Tibial nerve (tissue), 4 donors: ENCODE data around the gene TRABD2B. TPM values are rescaled to one million over a fixed set of nuclear protein-coding genes. Genes with fewer than 3 reads are reported as not detected.

Experiments used
- DNase-seq, 2 donors: peaks; one replicate each; pipeline ENCODE4 v3.0.0-alpha.2; 2019; ENCODE audit warnings: low spot score in 2 of 2
- H3K27ac ChIP-seq, 4 donors: fragments of 200-600 bp; sonication (generic) in 3 of 4; one replicate each; pipeline ENCODE4 v1.5.1; 2017 to 2019; ENCODE audit warnings: mild to moderate bottlenecking in 1 of 4
- H3K27me3 ChIP-seq, 2 donors: fragments of 200-600 bp; sonication (generic) in 1 of 2; one replicate each; pipeline versions ENCODE4 v1.5.1 to v1.6.0; 2017 to 2019
- H3K36me3 ChIP-seq, 3 donors: fragments of 200-600 bp; sonication (generic); one replicate each; pipeline ENCODE4 v1.5.1; 2018 to 2019
- H3K4me1 ChIP-seq, 4 donors: fragments of 200-600 bp; sonication (generic) in 3 of 4; one replicate each; pipeline ENCODE4 v1.5.1; 2017 to 2019
- H3K4me3 ChIP-seq, 4 donors: fragments of 200-600 bp; sonication (generic) in 3 of 4; one replicate each; pipeline ENCODE4 v1.5.1; 2017 to 2019; ENCODE audit warnings: mild to moderate bottlenecking in 1 of 4, moderate library complexity in 1 of 4
- H3K9me3 ChIP-seq, 4 donors: fragments of 200-600 bp; sonication (generic) in 3 of 4; one replicate each; pipeline ENCODE4 v1.5.1; 2017 to 2019
- CTCF ChIP-seq, 5 experiments: fragments of 200-600 bp in 3 of 5; fragments of 450-650 bp in 2 of 5; sonication (generic) in 3 of 5; IDR thresholded peaks; one replicate each; pipeline ENCODE4 v1.5.1; 2016 to 2019; ENCODE audit warnings: antibody characterized with exemption in 5 of 5, mild to moderate bottlenecking in 3 of 5, moderate library complexity in 2 of 5
- EP300 ChIP-seq, 2 donors: sonication (generic); formaldehyde crosslinking; IDR thresholded peaks; one replicate each; pipeline ENCODE4 v1.6.1; 2017; ENCODE audit warnings: antibody characterized with exemption in 2 of 2, mild to moderate bottlenecking in 1 of 2
- POLR2A ChIP-seq, 2 donors: fragments of 450-650 bp; IDR thresholded peaks; one replicate each; pipeline ENCODE4 v1.6.1; 2017; ENCODE audit warnings: antibody characterized with exemption in 2 of 2, mild to moderate bottlenecking in 2 of 2, moderate library complexity in 2 of 2
- WGBS, 2 donors: methylation state at CpG; one replicate each; pipeline ENCODE4 v1.1.5; 2018; 5-methylcytosine and 5-hydroxymethylcytosine counted together
- total RNA-seq, 4 donors: library from RNA; depleted of rRNA; stranded (reverse); fragments of >200 nt; gene quantifications; one replicate each; pipeline ENCODE4 v1.1.0, GENCODE V29; 2016

TRABD2B gene
- total RNA-seq, 4 donors from 2014 or later, result 1.3 to 4.1 (median 2.3) TPM

- TF ChIP-seq POLR2A (IDR thresholded peaks at IDR 0.05) (no peak), EP300 (IDR thresholded peaks at IDR 0.05) (no peak), CTCF (IDR thresholded peaks at IDR 0.05) (no peak)
- peaks cover 0 to 12% (median 0%) of the 10 kb centered on the region in 4 donors for H3K4me1 ChIP-seq
- H3K4me3 ChIP-seq, result no peak overlapping the region
- WGBS, 2 donors, result 87 to 98% methylated on average over 2 of the region's 2 CpGs
- no peak for DNase-seq
- H3K27ac ChIP-seq, result no peak overlapping the region
- H3K36me3 ChIP-seq, result no peaks in the 10 kb centered on the region
- H3K9me3 ChIP-seq, result no peaks in the 10 kb centered on the region
- peaks cover 0 to 2% of the 10 kb centered on the region in 2 donors for H3K27me3 ChIP-seq
These were observed 5.0 kb upstream of the TRABD2B start for GRCh38 chr1:48002142-48002541.

GRCh38 chr1:48001696-48002095 is 4.5 kb upstream of the TRABD2B start:
- WGBS, 2 donors, result 38 to 39% methylated on average over 2 of the region's 2 CpGs
- Histone ChIP-seq H3K4me1 (peaks cover 0 to 12% (median 1%) of the 10 kb centered on the region in 4 donors), H3K36me3 (no peaks in the 10 kb centered on the region), H3K27me3 (peaks cover 0 to 2% of the 10 kb centered on the region in 2 donors), H3K9me3 (no peaks in the 10 kb centered on the region), H3K4me3 (no peak overlapping the region), H3K27ac (no peak overlapping the region)
- DNase-seq, result no peak
- no peak for TF ChIP-seq POLR2A (IDR thresholded peaks at IDR 0.05)
- no peak for TF ChIP-seq EP300 (IDR thresholded peaks at IDR 0.05)
- no peak for TF ChIP-seq CTCF (IDR thresholded peaks at IDR 0.05)

- Histone ChIP-seq H3K9me3 (no peaks in the 10 kb centered on the region), H3K27ac (no peak overlapping the region), H3K27me3 (peaks cover 0 to 2% of the 10 kb centered on the region in 2 donors), H3K4me3 (no peak overlapping the region), H3K36me3 (no peaks in the 10 kb centered on the region), H3K4me1 (peaks cover 0 to 14% (median 2%) of the 10 kb centered on the region in 4 donors)
- 95 to 100% methylated on average over 1 of the region's 1 CpG for WGBS, 2 donors
- DNase-seq, result no peak
- no peak for TF ChIP-seq EP300 (IDR thresholded peaks at IDR 0.05)
- TF ChIP-seq POLR2A (IDR thresholded peaks at IDR 0.05), result no peak
- TF ChIP-seq CTCF (IDR thresholded peaks at IDR 0.05), result no peak
These were observed 3.7 kb upstream of the TRABD2B start for GRCh38 chr1:48000883-48001282.

- Histone ChIP-seq H3K9me3 (no peaks in the 10 kb centered on the region), H3K4me3 (no peak overlapping the region), H3K27me3 (peaks cover 0 to 2% of the 10 kb centered on the region in 2 donors), H3K27ac (no peak overlapping the region), H3K4me1 (peaks cover 0 to 29% (median 2%) of the 10 kb centered on the region in 4 donors), H3K36me3 (peaks cover 0 to 3% (median 0%) of the 10 kb centered on the region in 3 donors)
- no peak for DNase-seq
- TF ChIP-seq POLR2A (IDR thresholded peaks at IDR 0.05), result no peak
- no peak for TF ChIP-seq EP300 (IDR thresholded peaks at IDR 0.05)
- no peak for TF ChIP-seq CTCF (IDR thresholded peaks at IDR 0.05)
- 83 to 92% methylated on average over 4 of the region's 4 CpGs for WGBS, 2 donors
These were observed 1.9 kb upstream of the TRABD2B start for GRCh38 chr1:47999097-47999496.

GRCh38 chr1:47998396-47998990 is 1.3 kb upstream of the TRABD2B start:
- Histone ChIP-seq H3K4me3 (no peak overlapping the region), H3K4me1 (peaks cover 0 to 35% (median 5%) of the 10 kb centered on the region in 4 donors), H3K27ac (no peak overlapping the region), H3K27me3 (peaks cover 0 to 2% of the 10 kb centered on the region in 2 donors), H3K9me3 (no peaks in the 10 kb centered on the region), H3K36me3 (peaks cover 0 to 8% (median 0%) of the 10 kb centered on the region in 3 donors)
- TF ChIP-seq EP300 (IDR thresholded peaks at IDR 0.05) (no peak), CTCF (IDR thresholded peaks at IDR 0.05) (no peak), POLR2A (IDR thresholded peaks at IDR 0.05) (no peak)
- 96 to 97% methylated on average over 8 of the region's 8 CpGs for WGBS, 2 donors
- no peak for DNase-seq
